A549 (cell line): ENCODE data around the gene LPAR1. TPM values are rescaled to one million over a fixed set of nuclear protein-coding genes. Genes with fewer than 3 reads are reported as not detected.
A peak's percentile ranks its signal among the peaks of the same experiment; 100 is the strongest.
"Not testable (repeated sequence)": the region's sequence is repeated elsewhere in the genome, so short reads cannot be mapped to it uniquely, and the experiment has no call there.

Source experiments
- ATAC-seq, 2 experiments: fragments of 200-7000 bp in 1 of 2; fragments of >200 bp in 1 of 2; cut with Nextera tagmentation in 1 of 2; cut with Tn5 transposase in 1 of 2; 3 replicates each; pipeline versions ENCODE4 v1.8.0 to v1.9.1; 2018 to 2020; ENCODE audit warnings: mild to moderate bottlenecking in 1 of 2, moderate library complexity in 1 of 2
- CTCF ChIA-PET: fragments of 300-600 bp; sonication (Branson Sonifier 250); formaldehyde crosslinking; extraction: SDS; loops from one replicate; lab custom pipeline; 2021; ENCODE audit warnings: antibody characterized with exemption, inconsistent platforms; lab: Yijun Ruan, JAX
- POLR2A ChIA-PET: fragments of 350-600 bp; formaldehyde crosslinking; extraction: SDS; loops from one replicate; lab custom pipeline; 2021; ENCODE audit warnings: antibody characterized with exemption, inconsistent platforms; lab: Yijun Ruan, JAX
- DNase-seq, 2 experiments: peaks; one replicate each; pipeline versions ENCODE4 v3.0.0 to v3.0.0-alpha.2; 2011 to 2016; ENCODE audit warnings: low read depth in 1 of 2, low spot score in 1 of 2
- FAIRE-seq: peaks from 2 replicates; lab custom pipeline; 2011; peaks lifted over from hg19 to GRCh38; lab: Jason Lieb, UNC
- H3K27ac ChIP-seq, 2 experiments: fragments of >200 bp; sonication (Bioruptor Twin); formaldehyde crosslinking; 3 replicates each; pipeline ENCODE4 v1.5.1; 2016 to 2017
- H3K4me1 ChIP-seq: fragments of >200 bp; sonication (Bioruptor Twin); formaldehyde crosslinking; 3 replicates; pipeline ENCODE4 v1.6.1; 2016
- H3K4me2 ChIP-seq: fragments of >200 bp; sonication (Bioruptor Twin); formaldehyde crosslinking; 3 replicates; pipeline ENCODE4 v1.6.1; 2016
- H3K4me3 ChIP-seq: fragments of >200 bp; sonication (Bioruptor Twin); formaldehyde crosslinking; 3 replicates; pipeline ENCODE4 v1.5.1; 2016
- H3K9me3 ChIP-seq: fragments of >200 bp; sonication (Bioruptor Twin); formaldehyde crosslinking; 3 replicates; pipeline ENCODE4 v1.6.1; 2016
- CBX2 ChIP-seq: fragments of 200-600 bp; sonication (generic); IDR thresholded peaks from 2 replicates; pipeline ENCODE4 v1.6.1; 2016; ENCODE audit warnings: low read depth, mild to moderate bottlenecking, borderline replicate concordance
- EHF ChIP-seq: fragments of 250-450 bp; sonication (Bioruptor Pico); IDR thresholded peaks from 2 replicates; pipeline ENCODE4 v1.5.0; 2020; ENCODE audit warnings: mild to moderate bottlenecking
- FOSL2 ChIP-seq, 2 experiments: fragments of 450-650 bp in 1 of 2; fragments of >200 bp in 1 of 2; sonication (Bioruptor Twin) in 1 of 2; formaldehyde crosslinking; IDR thresholded peaks; 2 replicates each; pipeline versions ENCODE4 v1.5.0 to v1.6.1; 2016 to 2020; ENCODE audit warnings: mild to moderate bottlenecking in 1 of 2, moderate library complexity in 1 of 2
- HEYL ChIP-seq: fragments of 250-450 bp; sonication (Bioruptor Pico); IDR thresholded peaks from 2 replicates; pipeline ENCODE4 v1.8.0; 2021; ENCODE audit warnings: mild to moderate bottlenecking, moderate library complexity
- MAZ ChIP-seq: fragments of 150-350 bp; IDR thresholded peaks from 2 replicates; pipeline ENCODE4 v1.6.1; 2014; ENCODE audit warnings: antibody characterized with exemption, low read depth, low read length, borderline replicate concordance
- MYC ChIP-seq: IDR thresholded peaks from 2 replicates; pipeline ENCODE4 v1.6.1; 2012; ENCODE audit warnings: mild to moderate bottlenecking, inconsistent platforms, low read length, improper control_type of control experiment, borderline replicate concordance
- NPAS2 ChIP-seq: fragments of 250-450 bp; sonication (Bioruptor Pico); IDR thresholded peaks from 2 replicates; pipeline ENCODE4 v1.8.0; 2022; ENCODE audit warnings: mild to moderate bottlenecking, moderate library complexity, borderline replicate concordance
- TP53 ChIP-seq: fragments of 250-450 bp; sonication (Bioruptor Pico); IDR thresholded peaks from 2 replicates; pipeline ENCODE4 v1.5.0; 2021; ENCODE audit warnings: mild to moderate bottlenecking, moderate library complexity
- ZFP36 ChIP-seq: fragments of 450-650 bp; IDR thresholded peaks from 2 replicates; pipeline ENCODE4 v1.6.1; 2014; ENCODE audit warnings: borderline replicate concordance; ENCODE audit not compliant: partially characterized antibody
- WGBS: methylation state at CpG from one replicate; pipeline ENCODE4 v1.1.6; 2017; ENCODE audit errors: missing lambda C conversion rate; 5-methylcytosine and 5-hydroxymethylcytosine counted together
- polyA plus RNA-seq, 4 experiments: library from polyadenylated mRNA; depleted of rRNA in 3 of 4; stranded (reverse); fragments of >200 nt; fragmentation: RNase III in 1 of 4; extraction: RNeasy Plus Mini Kit Qiagen cat#74134 plus additional on column Dnase treatment in 1 of 4; gene quantifications; 2 replicates in 3 of 4; 3 replicates in 1 of 4; pipeline ENCODE4 v1.2.3, GENCODE V29; 2011 to 2017
- TF ChIP-seq, protein P1 (sequence below): fragments of >200 bp; sonication (Bioruptor Twin); formaldehyde crosslinking; IDR thresholded peaks from 3 replicates; pipeline ENCODE4 v1.5.1; 2016
- TF ChIP-seq, protein P2 (sequence below): IDR thresholded peaks from 2 replicates; pipeline ENCODE4 v1.6.1; 2012
- TF ChIP-seq, protein P3 (sequence below): fragments of >200 bp; sonication (Bioruptor Twin); formaldehyde crosslinking; IDR thresholded peaks from 2 replicates; pipeline ENCODE4 v1.6.1; 2016

The LPAR1 gene
- polyA plus RNA-seq, 2 of the 4 experiments (the other 2 are of a cell fraction): 15.8 to 33.7 TPM

DNA sequence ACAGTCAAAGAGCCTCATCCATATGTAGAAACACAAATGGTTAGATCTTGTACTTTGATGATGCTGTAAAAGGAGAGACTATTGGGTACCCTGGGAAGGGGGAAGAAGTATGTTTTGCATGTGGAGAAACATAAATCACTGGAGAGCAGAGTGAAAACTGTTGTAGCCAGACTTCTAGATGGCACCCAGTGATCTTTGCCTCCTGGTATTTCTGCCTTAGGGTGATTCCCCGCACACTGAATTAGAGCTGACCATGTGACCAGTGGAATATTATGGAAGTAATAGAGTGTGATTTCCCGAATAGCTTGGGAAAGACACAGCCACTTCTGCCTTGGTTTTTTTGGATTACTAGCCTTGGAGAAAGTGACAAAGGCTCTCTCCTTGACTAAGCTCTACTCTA is 174.3 kb downstream of the LPAR1 start:
- ATAC-seq: no peak
- Histone ChIP-seq H3K4me1 (no peaks in the 10 kb centered on the region), H3K4me2 (no peak overlapping the region), H3K4me3 (no peak overlapping the region)
- TF ChIP-seq, protein P1, sequence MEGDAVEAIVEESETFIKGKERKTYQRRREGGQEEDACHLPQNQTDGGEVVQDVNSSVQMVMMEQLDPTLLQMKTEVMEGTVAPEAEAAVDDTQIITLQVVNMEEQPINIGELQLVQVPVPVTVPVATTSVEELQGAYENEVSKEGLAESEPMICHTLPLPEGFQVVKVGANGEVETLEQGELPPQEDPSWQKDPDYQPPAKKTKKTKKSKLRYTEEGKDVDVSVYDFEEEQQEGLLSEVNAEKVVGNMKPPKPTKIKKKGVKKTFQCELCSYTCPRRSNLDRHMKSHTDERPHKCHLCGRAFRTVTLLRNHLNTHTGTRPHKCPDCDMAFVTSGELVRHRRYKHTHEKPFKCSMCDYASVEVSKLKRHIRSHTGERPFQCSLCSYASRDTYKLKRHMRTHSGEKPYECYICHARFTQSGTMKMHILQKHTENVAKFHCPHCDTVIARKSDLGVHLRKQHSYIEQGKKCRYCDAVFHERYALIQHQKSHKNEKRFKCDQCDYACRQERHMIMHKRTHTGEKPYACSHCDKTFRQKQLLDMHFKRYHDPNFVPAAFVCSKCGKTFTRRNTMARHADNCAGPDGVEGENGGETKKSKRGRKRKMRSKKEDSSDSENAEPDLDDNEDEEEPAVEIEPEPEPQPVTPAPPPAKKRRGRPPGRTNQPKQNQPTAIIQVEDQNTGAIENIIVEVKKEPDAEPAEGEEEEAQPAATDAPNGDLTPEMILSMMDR: no peak
- TF ChIP-seq MYC (no peak), MAZ (no peak), EHF (CRISPR knock-in tag) (no peak), TP53 (CRISPR knock-in tag) (no peak), HEYL (CRISPR knock-in tag) (no peak), NPAS2 (CRISPR knock-in tag) (no peak), CBX2 (no peak)
- TF ChIP-seq, protein P2, sequence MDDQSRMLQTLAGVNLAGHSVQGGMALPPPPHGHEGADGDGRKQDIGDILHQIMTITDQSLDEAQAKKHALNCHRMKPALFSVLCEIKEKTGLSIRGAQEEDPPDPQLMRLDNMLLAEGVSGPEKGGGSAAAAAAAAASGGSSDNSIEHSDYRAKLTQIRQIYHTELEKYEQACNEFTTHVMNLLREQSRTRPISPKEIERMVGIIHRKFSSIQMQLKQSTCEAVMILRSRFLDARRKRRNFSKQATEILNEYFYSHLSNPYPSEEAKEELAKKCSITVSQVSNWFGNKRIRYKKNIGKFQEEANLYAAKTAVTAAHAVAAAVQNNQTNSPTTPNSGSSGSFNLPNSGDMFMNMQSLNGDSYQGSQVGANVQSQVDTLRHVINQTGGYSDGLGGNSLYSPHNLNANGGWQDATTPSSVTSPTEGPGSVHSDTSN: no peak
- TF ChIP-seq, protein P3, sequence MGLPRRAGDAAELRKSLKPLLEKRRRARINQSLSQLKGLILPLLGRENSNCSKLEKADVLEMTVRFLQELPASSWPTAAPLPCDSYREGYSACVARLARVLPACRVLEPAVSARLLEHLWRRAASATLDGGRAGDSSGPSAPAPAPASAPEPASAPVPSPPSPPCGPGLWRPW: no peak
- TF ChIP-seq, all 56 proteins: peak for 0
- POLR2A ChIA-PET: no interaction called here
- CTCF ChIA-PET: interaction anchor here (0.7 kb wide), 1 partner anchor 17 kb away, joined by 3 read pairs; no protein-coding TSS in a partner anchor
- WGBS: 77% methylated on average over 2 of the region's 2 CpGs
- FAIRE-seq (no peak), DNase-seq (no peak)
- Histone ChIP-seq H3K9me3 (peaks cover 50% of the 10 kb centered on the region), H3K27ac (no peak overlapping the region)

DNA sequence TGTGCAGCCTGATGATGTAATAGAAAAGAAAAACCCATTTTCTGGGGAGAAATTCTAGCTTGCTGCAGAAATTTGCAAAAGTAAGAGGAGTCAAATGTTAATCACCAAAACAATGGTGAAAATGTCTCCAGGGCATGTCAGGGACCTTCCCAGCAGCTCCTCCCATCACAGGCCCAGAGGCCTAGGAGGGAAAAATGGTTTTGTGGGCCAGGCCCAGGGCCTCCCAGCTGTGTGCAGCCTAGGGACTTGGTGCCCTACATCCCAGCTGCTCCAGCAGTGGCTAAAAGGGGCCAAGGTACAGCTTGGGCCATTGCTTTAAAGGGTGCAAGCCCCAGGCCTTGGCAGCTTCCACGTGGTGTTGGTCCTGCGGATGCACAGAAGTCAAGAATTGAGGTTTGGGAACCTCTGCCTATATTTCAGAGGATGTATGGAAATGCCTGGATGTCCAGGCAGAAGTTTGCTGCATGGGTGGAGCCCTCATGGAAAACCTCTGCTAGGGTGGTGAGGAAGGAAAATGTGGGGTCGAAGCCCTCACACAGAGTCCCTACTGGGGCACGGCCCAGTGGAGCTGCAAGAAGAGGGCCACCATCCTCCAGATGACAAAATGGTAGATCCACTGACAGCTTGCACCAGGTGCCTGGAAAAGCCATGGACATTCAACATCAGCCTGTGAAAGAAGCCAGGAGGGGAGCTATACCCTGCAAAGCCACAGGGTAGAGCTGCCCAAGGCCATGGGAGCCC is 176.7 kb downstream of the LPAR1 start:
- WGBS: 54% methylated on average over 4 of the region's 4 CpGs
- not testable (repeated sequence) for H3K27ac ChIP-seq, H3K4me1 ChIP-seq, FAIRE-seq, H3K4me2 ChIP-seq, DNase-seq, H3K4me3 ChIP-seq, ATAC-seq
- H3K9me3 ChIP-seq: peaks cover 61% of the 10 kb centered on the region
- ChIA-PET POLR2A (interaction anchor here (0.7 kb wide), 1 partner anchor 223 kb away, joined by 5 read pairs; no protein-coding TSS in a partner anchor), CTCF (interaction anchor here (1.0 kb wide), 1 partner anchor 10 kb away, joined by 3 read pairs; no protein-coding TSS in a partner anchor)
- TF ChIP-seq ZFP36: peak; percentile 73

DNA sequence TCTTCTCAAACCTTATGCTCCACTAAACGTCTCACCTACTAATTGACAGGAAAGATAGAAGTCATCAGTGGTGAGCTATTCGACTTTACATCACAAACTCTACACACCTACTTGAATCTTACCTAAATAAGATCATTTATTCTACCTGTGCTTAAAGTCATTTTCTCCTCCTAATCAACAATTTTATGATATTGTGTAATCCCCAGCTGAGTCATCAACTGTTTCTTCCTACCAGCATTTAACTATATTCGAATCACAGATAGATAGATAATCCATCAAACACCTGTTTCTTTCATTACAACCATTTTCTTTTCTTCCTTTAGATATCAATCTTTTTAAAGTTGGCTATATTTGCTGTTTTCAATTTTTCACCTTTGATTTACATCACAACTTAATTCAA is 181.5 kb downstream of the LPAR1 start:
- CTCF ChIA-PET: interaction anchor here (1.4 kb wide), 1 partner anchor 15 kb away, joined by 3 read pairs; no protein-coding TSS in a partner anchor
- H3K27ac ChIP-seq: no peak overlapping the region
- no peak for FAIRE-seq
- 38% methylated on average over 3 of the region's 3 CpGs for WGBS
- DNase-seq: no peak
- H3K9me3 ChIP-seq: peaks cover 39% of the 10 kb centered on the region
- no peak overlapping the region for H3K4me3 ChIP-seq
- no peak for ATAC-seq
- H3K4me2 ChIP-seq: no peak overlapping the region
- POLR2A ChIA-PET: no interaction called here
- no peaks in the 10 kb centered on the region for H3K4me1 ChIP-seq
- TF ChIP-seq TP53 (CRISPR knock-in tag) (no peak), FOSL2 (IDR thresholded peaks at IDR 0.05) (no peak), FOSL2 (CRISPR knock-in tag; IDR thresholded peaks at IDR 0.05) (peak; percentile 18; the same call in 1 of the 2 replicates)
